Natural killer cell (primary cell): ENCODE data around the gene PFDN2. TPM values are rescaled to one million over a fixed set of nuclear protein-coding genes. Genes with fewer than 3 reads are reported as not detected.
A peak's percentile ranks its signal among the peaks of the same experiment; 100 is the strongest.

ENCODE experiments used
- ATAC-seq, 3 donors: fragments of 150-1000 bp in 2 of 3; fragments of 200-7000 bp in 1 of 3; cut with Tn5 transposase; 1 replicate in 1 of 3; 2 replicates in 2 of 3; pipeline ENCODE4 v1.10.0; 2021; ENCODE audit warnings: mild to moderate bottlenecking in 2 of 3, moderate library complexity in 2 of 3
- DNase-seq, 2 donors: peaks; one replicate each; pipeline versions ENCODE4 v3.0.0 to v3.0.0-alpha.2; 2013 to 2021; ENCODE audit warnings: mixed read lengths in 1 of 2
- H3K27ac ChIP-seq: one replicate; pipeline ENCODE4 v1.5.1; 2013; ENCODE audit warnings: mild to moderate bottlenecking, low read length
- H3K27me3 ChIP-seq: one replicate; pipeline ENCODE4 v1.6.1; 2013; ENCODE audit warnings: low read length; ENCODE audit not compliant: control insufficient read depth, insufficient read depth
- H3K36me3 ChIP-seq: one replicate; pipeline ENCODE4 v1.6.1; 2013; ENCODE audit warnings: low read length; ENCODE audit not compliant: control insufficient read depth, insufficient read depth
- H3K4me1 ChIP-seq: one replicate; pipeline ENCODE4 v1.6.1; 2013; ENCODE audit warnings: low read length; ENCODE audit not compliant: control insufficient read depth, insufficient read depth
- H3K4me3 ChIP-seq: one replicate; pipeline ENCODE4 v1.5.1; 2013; ENCODE audit warnings: low read length
- H3K9me3 ChIP-seq: one replicate; pipeline ENCODE4 v1.6.1; 2013; ENCODE audit warnings: low read length; ENCODE audit not compliant: control insufficient read depth, insufficient read depth
- H3K27ac Mint-ChIP-seq, 2 donors: one replicate each; pipeline ENCODE4 v1.8.0; 2022; ENCODE audit warnings: mild to moderate bottlenecking in 2 of 2, mixed read lengths in 2 of 2, moderate library complexity in 1 of 2
- H3K27me3 Mint-ChIP-seq, 2 donors: one replicate each; pipeline ENCODE4 v1.8.0; 2022; ENCODE audit warnings: low read depth in 2 of 2, mixed read lengths in 2 of 2
- H3K36me3 Mint-ChIP-seq: one replicate; pipeline ENCODE4 v1.8.0; 2022; ENCODE audit warnings: mixed read lengths
- H3K4me1 Mint-ChIP-seq, 2 donors: one replicate each; pipeline ENCODE4 v1.8.0; 2022; ENCODE audit warnings: mixed read lengths in 2 of 2
- H3K4me3 Mint-ChIP-seq: one replicate; pipeline ENCODE4 v1.8.0; 2022; ENCODE audit warnings: mild to moderate bottlenecking, moderate library complexity, mixed read lengths
- H3K9me3 Mint-ChIP-seq, 2 donors: one replicate each; pipeline ENCODE4 v1.8.0; 2022; ENCODE audit warnings: mixed read lengths in 2 of 2
- WGBS: methylation state at CpG from one replicate; pipeline ENCODE4 v1.1.7; 2013; ENCODE audit warnings: missing lambda C conversion rate; ENCODE audit not compliant: insufficient coverage; 5-methylcytosine and 5-hydroxymethylcytosine counted together
- intact Hi-C: fragments of 100-400 bp; cut with micrococcal nuclease; formaldehyde crosslinking; loops from one replicate; pipeline ENCODE4 v1.14.2; 2022
- total RNA-seq, 4 donors: library from RNA; stranded (reverse); fragments of 120-200 nt in 1 of 4; gene quantifications; one replicate each; pipeline versions ENCODE4 v1.2.3 to v1.2.4, GENCODE V29; 2013 to 2022
- TF ChIP-seq, protein P1 (sequence below): fragments of 200-600 bp; IDR thresholded peaks from one replicate; pipeline ENCODE4 v1.8.0; 2022; ENCODE audit warnings: antibody characterized with exemption

Gene PFDN2
- total RNA-seq, 3 donors from 2014 or later (not counting 1 experiment from before 2014, with no cell fraction given): 31.6 to 40.0 (median 35.0) TPM

DNA sequence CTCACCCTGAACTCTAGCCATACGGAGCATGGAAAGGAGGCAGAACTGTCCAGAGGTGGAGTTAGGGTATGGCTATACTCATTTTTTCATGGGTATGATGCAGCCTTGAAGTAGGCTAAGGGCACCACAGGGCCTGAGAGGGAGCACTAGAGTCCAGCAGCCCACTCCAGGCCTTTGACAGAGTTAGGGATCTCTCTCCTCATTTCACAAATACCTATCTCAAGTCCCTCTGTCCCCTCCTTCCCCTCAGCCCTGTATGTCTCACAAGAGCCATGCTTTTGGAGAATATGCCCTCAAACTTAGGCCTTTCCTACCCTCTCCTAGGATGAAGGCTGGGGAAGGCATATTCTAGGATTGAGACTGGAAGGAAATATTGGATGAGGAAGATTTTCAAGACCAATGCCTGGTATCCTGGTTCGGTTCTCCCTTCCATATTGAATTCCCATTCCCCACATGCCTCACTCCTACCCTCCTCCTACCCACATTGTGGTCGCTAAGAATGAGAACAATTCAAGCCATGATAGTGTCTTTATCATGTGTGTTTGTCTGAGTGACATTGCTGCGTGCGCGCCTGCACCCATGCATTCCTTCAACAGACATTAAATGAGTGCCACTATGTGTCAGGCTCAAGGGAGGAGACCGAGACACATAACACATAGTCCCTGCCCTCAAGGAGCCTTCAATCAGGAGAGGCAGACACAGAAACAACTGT lies 25.9 kb downstream of the PFDN2 start:
- TF ChIP-seq, protein P1, sequence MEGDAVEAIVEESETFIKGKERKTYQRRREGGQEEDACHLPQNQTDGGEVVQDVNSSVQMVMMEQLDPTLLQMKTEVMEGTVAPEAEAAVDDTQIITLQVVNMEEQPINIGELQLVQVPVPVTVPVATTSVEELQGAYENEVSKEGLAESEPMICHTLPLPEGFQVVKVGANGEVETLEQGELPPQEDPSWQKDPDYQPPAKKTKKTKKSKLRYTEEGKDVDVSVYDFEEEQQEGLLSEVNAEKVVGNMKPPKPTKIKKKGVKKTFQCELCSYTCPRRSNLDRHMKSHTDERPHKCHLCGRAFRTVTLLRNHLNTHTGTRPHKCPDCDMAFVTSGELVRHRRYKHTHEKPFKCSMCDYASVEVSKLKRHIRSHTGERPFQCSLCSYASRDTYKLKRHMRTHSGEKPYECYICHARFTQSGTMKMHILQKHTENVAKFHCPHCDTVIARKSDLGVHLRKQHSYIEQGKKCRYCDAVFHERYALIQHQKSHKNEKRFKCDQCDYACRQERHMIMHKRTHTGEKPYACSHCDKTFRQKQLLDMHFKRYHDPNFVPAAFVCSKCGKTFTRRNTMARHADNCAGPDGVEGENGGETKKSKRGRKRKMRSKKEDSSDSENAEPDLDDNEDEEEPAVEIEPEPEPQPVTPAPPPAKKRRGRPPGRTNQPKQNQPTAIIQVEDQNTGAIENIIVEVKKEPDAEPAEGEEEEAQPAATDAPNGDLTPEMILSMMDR: no peak
- H3K4me1 ChIP-seq: peaks cover 2% of the 10 kb centered on the region
- no peak overlapping the region for H3K27ac ChIP-seq
- DNase-seq (no peak), ATAC-seq (no peak)
- intact Hi-C loops: no loop called here
- no peak overlapping the region for H3K27ac Mint-ChIP-seq
- WGBS: 94% methylated on average over 5 of the region's 7 CpGs
- H3K4me3 ChIP-seq: no peak overlapping the region
- no peaks in the 10 kb centered on the region for H3K36me3 Mint-ChIP-seq
- no peaks in the 10 kb centered on the region for H3K9me3 Mint-ChIP-seq
- H3K27me3 Mint-ChIP-seq: peaks cover 0 to 8% of the 10 kb centered on the region in 2 donors
- H3K9me3 ChIP-seq: no peaks in the 10 kb centered on the region
- H3K27me3 ChIP-seq: no peaks in the 10 kb centered on the region
- H3K36me3 ChIP-seq: no peaks in the 10 kb centered on the region
- H3K4me1 Mint-ChIP-seq: peaks cover 1% of the 10 kb centered on the region in 2 donors
- no peak overlapping the region for H3K4me3 Mint-ChIP-seq

- no peaks in the 10 kb centered on the region for H3K4me1 Mint-ChIP-seq
- no peaks in the 10 kb centered on the region for H3K36me3 Mint-ChIP-seq
- peaks cover 0 to 8% of the 10 kb centered on the region in 2 donors for H3K27me3 Mint-ChIP-seq
- intact Hi-C loops: no loop called here
- Histone ChIP-seq H3K9me3 (no peaks in the 10 kb centered on the region), H3K4me1 (no peaks in the 10 kb centered on the region), H3K27me3 (no peaks in the 10 kb centered on the region), H3K4me3 (no peak overlapping the region), H3K27ac (no peak overlapping the region), H3K36me3 (no peaks in the 10 kb centered on the region)
- TF ChIP-seq, protein P1: no peak
- no peak overlapping the region for H3K4me3 Mint-ChIP-seq
- ATAC-seq (no peak), DNase-seq (no peak)
- WGBS: 92% methylated on average over 5 of the region's 5 CpGs
- H3K9me3 Mint-ChIP-seq: no peaks in the 10 kb centered on the region
- no peak overlapping the region for H3K27ac Mint-ChIP-seq
These were observed 26.7 kb downstream of the PFDN2 start for GRCh38 chr1:161091093-161091492.

- no peak overlapping the region for H3K4me3 ChIP-seq
- H3K9me3 ChIP-seq: no peaks in the 10 kb centered on the region
- no peaks in the 10 kb centered on the region for H3K36me3 Mint-ChIP-seq
- H3K27me3 Mint-ChIP-seq: peaks cover 0 to 8% of the 10 kb centered on the region in 2 donors
- H3K9me3 Mint-ChIP-seq: no peaks in the 10 kb centered on the region
- WGBS: 75% methylated on average over 3 of the region's 3 CpGs
- DNase-seq (peak in 1 of 2 donors; percentile 33), ATAC-seq (no peak)
- H3K4me1 Mint-ChIP-seq: no peaks in the 10 kb centered on the region
- H3K27ac Mint-ChIP-seq: no peak overlapping the region
- no peaks in the 10 kb centered on the region for H3K4me1 ChIP-seq
- intact Hi-C loops: no loop called here
- TF ChIP-seq, protein P1: no peak
- no peaks in the 10 kb centered on the region for H3K27me3 ChIP-seq
- no peaks in the 10 kb centered on the region for H3K36me3 ChIP-seq
- H3K27ac ChIP-seq: no peak overlapping the region
- H3K4me3 Mint-ChIP-seq: no peak overlapping the region
These were observed 27.2 kb downstream of the PFDN2 start for GRCh38 chr1:161090617-161091016.

- H3K4me1 Mint-ChIP-seq: no peaks in the 10 kb centered on the region
- no peak for DNase-seq
- no peak overlapping the region for H3K4me3 Mint-ChIP-seq
These were observed 27.9 kb downstream of the PFDN2 start for GRCh38 chr1:161089938-161090337.

More at GRCh38 chr1:161089938-161090337, 27.9 kb downstream of the PFDN2 start:
- intact Hi-C loops: no loop called here
- no peaks in the 10 kb centered on the region for H3K9me3 ChIP-seq
- WGBS: over 99% methylated on average over 5 of the region's 5 CpGs
- Mint-ChIP-seq H3K9me3 (no peaks in the 10 kb centered on the region), H3K27ac (no peak overlapping the region), H3K36me3 (no peaks in the 10 kb centered on the region), H3K27me3 (peaks cover 0 to 8% of the 10 kb centered on the region in 2 donors)
- TF ChIP-seq, protein P1: no peak
- no peak for ATAC-seq
- H3K27me3 ChIP-seq: no peaks in the 10 kb centered on the region
- no peaks in the 10 kb centered on the region for H3K4me1 ChIP-seq
- no peak overlapping the region for H3K27ac ChIP-seq
- H3K4me3 ChIP-seq: no peak overlapping the region
- no peaks in the 10 kb centered on the region for H3K36me3 ChIP-seq
